Naive thymus-derived CD8-positive, alpha-beta T cell (primary cell): Measurements from ENCODE around the gene TSPAN9. TPM values are rescaled to one million over a fixed set of nuclear protein-coding genes. Genes with fewer than 3 reads are reported as not detected.
A peak's percentile ranks its signal among the peaks of the same experiment; 100 is the strongest.

Source experiments
- ATAC-seq, 2 donors: fragments of 150-1000 bp; cut with Tn5 transposase in 1 of 2; sonication (Bioruptor Pico), chemical (Tn5 transposase) in 1 of 2; 1 replicate in 1 of 2; 2 replicates in 1 of 2; pipeline ENCODE4 v1.10.0; 2021; ENCODE audit warnings: mild to moderate bottlenecking in 2 of 2, moderate library complexity in 2 of 2
- POLR2A ChIA-PET: fragments of 350-600 bp; sonication (Branson Sonifier 250); formaldehyde crosslinking; loops from one replicate; lab custom pipeline; 2021; ENCODE audit warnings: antibody characterized with exemption; lab: Charles Lee
- DNase-seq, 10 donors: peaks; one replicate each; pipeline versions ENCODE4 v3.0.0 to v3.0.0-alpha.2; 2020 to 2022
- H3K27ac Mint-ChIP-seq, 10 donors: one replicate each; pipeline ENCODE4 v1.8.0; 2020 to 2022; ENCODE audit warnings: mild to moderate bottlenecking in 10 of 10, mixed read lengths in 10 of 10, moderate library complexity in 4 of 10, inconsistent platforms in 1 of 10
- H3K27me3 Mint-ChIP-seq, 5 donors: one replicate each; pipeline ENCODE4 v1.8.0; 2021 to 2022; ENCODE audit warnings: mixed read lengths in 5 of 5
- H3K36me3 Mint-ChIP-seq, 3 donors: one replicate each; pipeline ENCODE4 v1.8.0; 2020 to 2022; ENCODE audit warnings: mixed read lengths in 3 of 3, mild to moderate bottlenecking in 2 of 3, inconsistent platforms in 1 of 3
- H3K4me1 Mint-ChIP-seq, 4 donors: one replicate each; pipeline ENCODE4 v1.8.0; 2021 to 2022; ENCODE audit warnings: mixed read lengths in 4 of 4
- H3K4me3 Mint-ChIP-seq, 10 donors: one replicate each; pipeline ENCODE4 v1.8.0; 2020 to 2022; ENCODE audit warnings: mild to moderate bottlenecking in 10 of 10, mixed read lengths in 10 of 10, moderate library complexity in 6 of 10, inconsistent platforms in 1 of 10
- H3K9me3 Mint-ChIP-seq, 9 donors: one replicate each; pipeline ENCODE4 v1.8.0; 2020 to 2022; ENCODE audit warnings: mixed read lengths in 9 of 9, mild to moderate bottlenecking in 3 of 9, inconsistent platforms in 1 of 9, moderate library complexity in 1 of 9
- polyA plus RNA-seq, 3 donors: library from polyadenylated mRNA; unstranded; fragments of 300-500 nt; fragmentation: Illumina TruSeq; gene quantifications; one replicate each; pipeline ENCODE4 v1.2.3, GENCODE V29; 2021
- total RNA-seq, 8 experiments: library from RNA in 2 of 8; stranded (reverse) in 2 of 8; gene quantifications; one replicate each; pipeline ENCODE4 v1.2.3 and lab custom pipeline; 2021 to 2026

Gene TSPAN9
- total and polyA plus RNA-seq, 5 experiments from 2014 or later, result 0.65 to 1.2 TPM; not detected in 3

GRCh38 chr12:3038926-3039510 is 38.2 kb upstream of the TSPAN9 start:
- H3K36me3 Mint-ChIP-seq, result no peaks in the 10 kb centered on the region
- H3K9me3 Mint-ChIP-seq, result no peaks in the 10 kb centered on the region
- ATAC-seq, result no peak
- H3K27ac Mint-ChIP-seq, result no peak overlapping the region
- no peak for DNase-seq
- H3K4me3 Mint-ChIP-seq, result no peak overlapping the region
- POLR2A ChIA-PET, result no interaction called here
- H3K27me3 Mint-ChIP-seq, result peaks cover 9 to 34% (median 16%) of the 10 kb centered on the region in 5 donors
- peaks cover 0 to 13% (median 0%) of the 10 kb centered on the region in 4 donors for H3K4me1 Mint-ChIP-seq

GRCh38 chr12:3040026-3040656 is 37.0 kb upstream of the TSPAN9 start:
- Mint-ChIP-seq H3K4me3 (no peak overlapping the region), H3K27ac (peak overlapping the region in 1 of 10 donors; percentile 16), H3K36me3 (no peaks in the 10 kb centered on the region), H3K4me1 (peaks cover 0 to 13% (median 0%) of the 10 kb centered on the region in 4 donors), H3K27me3 (peaks cover 12 to 45% (median 18%) of the 10 kb centered on the region in 5 donors), H3K9me3 (no peaks in the 10 kb centered on the region)
- ATAC-seq, result no peak
- POLR2A ChIA-PET, result no interaction called here
- DNase-seq, result peak in 1 of 10 donors; percentile 57

GRCh38 chr12:3040663-3041544 is 36.3 kb upstream of the TSPAN9 start:
- Mint-ChIP-seq H3K4me3 (no peak overlapping the region), H3K4me1 (peaks cover 0 to 13% (median 0%) of the 10 kb centered on the region in 4 donors), H3K9me3 (no peaks in the 10 kb centered on the region), H3K27ac (no peak overlapping the region), H3K36me3 (no peaks in the 10 kb centered on the region), H3K27me3 (peaks cover 13 to 47% (median 18%) of the 10 kb centered on the region in 5 donors)
- ATAC-seq (no peak), DNase-seq (peak in 1 of 10 donors; percentile 47)
- POLR2A ChIA-PET, result no interaction called here

GRCh38 chr12:3041558-3042164 is 35.5 kb upstream of the TSPAN9 start:
- H3K27me3 Mint-ChIP-seq, result peaks cover 13 to 47% (median 18%) of the 10 kb centered on the region in 5 donors
- H3K4me3 Mint-ChIP-seq, result no peak overlapping the region
- DNase-seq, result peak in 7 of 10 donors; percentile 8 to 40 (median 30)
- H3K27ac Mint-ChIP-seq, result no peak overlapping the region
- POLR2A ChIA-PET, result no interaction called here
- no peaks in the 10 kb centered on the region for H3K9me3 Mint-ChIP-seq
- ATAC-seq, result peak; percentile 65 to 80
- peaks cover 0 to 13% (median 0%) of the 10 kb centered on the region in 4 donors for H3K4me1 Mint-ChIP-seq
- no peaks in the 10 kb centered on the region for H3K36me3 Mint-ChIP-seq

GRCh38 chr12:3042394-3042793 is 34.8 kb upstream of the TSPAN9 start:
- Mint-ChIP-seq H3K27me3 (peaks cover 13 to 47% (median 18%) of the 10 kb centered on the region in 5 donors), H3K36me3 (no peaks in the 10 kb centered on the region), H3K27ac (no peak overlapping the region), H3K9me3 (no peaks in the 10 kb centered on the region), H3K4me1 (peaks cover 0 to 13% (median 0%) of the 10 kb centered on the region in 4 donors), H3K4me3 (no peak overlapping the region)
- peak in 1 of 10 donors; percentile 34 for DNase-seq
- POLR2A ChIA-PET, result no interaction called here
- ATAC-seq, result no peak

- Mint-ChIP-seq H3K9me3 (no peaks in the 10 kb centered on the region), H3K27ac (no peak overlapping the region), H3K4me3 (no peak overlapping the region), H3K36me3 (no peaks in the 10 kb centered on the region), H3K4me1 (peaks cover 0 to 13% (median 0%) of the 10 kb centered on the region in 4 donors), H3K27me3 (peaks cover 13 to 47% (median 18%) of the 10 kb centered on the region in 5 donors)
- DNase-seq (no peak), ATAC-seq (no peak)
- POLR2A ChIA-PET, result no interaction called here
These were observed 34.4 kb upstream of the TSPAN9 start for GRCh38 chr12:3042826-3043225.

GRCh38 chr12:3043406-3043805 is 33.8 kb upstream of the TSPAN9 start:
- H3K4me3 Mint-ChIP-seq, result no peak overlapping the region
- H3K36me3 Mint-ChIP-seq, result no peaks in the 10 kb centered on the region
- peaks cover 13 to 47% (median 18%) of the 10 kb centered on the region in 5 donors for H3K27me3 Mint-ChIP-seq
- POLR2A ChIA-PET, result no interaction called here
- no peak for DNase-seq
- H3K27ac Mint-ChIP-seq, result no peak overlapping the region
- ATAC-seq, result no peak
- no peaks in the 10 kb centered on the region for H3K9me3 Mint-ChIP-seq
- peaks cover 0 to 13% (median 0%) of the 10 kb centered on the region in 4 donors for H3K4me1 Mint-ChIP-seq

GRCh38 chr12:3044141-3044630 is 33.0 kb upstream of the TSPAN9 start:
- no peak overlapping the region for H3K4me3 Mint-ChIP-seq
- peaks cover 0 to 13% (median 0%) of the 10 kb centered on the region in 4 donors for H3K4me1 Mint-ChIP-seq
- POLR2A ChIA-PET, result no interaction called here
- no peak for ATAC-seq
- H3K27me3 Mint-ChIP-seq, result peaks cover 13 to 50% (median 18%) of the 10 kb centered on the region in 5 donors
- no peaks in the 10 kb centered on the region for H3K9me3 Mint-ChIP-seq
- H3K27ac Mint-ChIP-seq, result no peak overlapping the region
- DNase-seq, result no peak
- no peaks in the 10 kb centered on the region for H3K36me3 Mint-ChIP-seq

GRCh38 chr12:3045494-3045893 is 31.7 kb upstream of the TSPAN9 start:
- peak overlapping the region in 1 of 10 donors; percentile 34 for H3K27ac Mint-ChIP-seq
- H3K4me1 Mint-ChIP-seq, result peaks cover 0 to 25% (median 2%) of the 10 kb centered on the region in 4 donors
- H3K4me3 Mint-ChIP-seq, result no peak overlapping the region
- DNase-seq (no peak), ATAC-seq (no peak)
- H3K27me3 Mint-ChIP-seq, result peaks cover 14 to 53% (median 21%) of the 10 kb centered on the region in 5 donors
- POLR2A ChIA-PET, result no interaction called here
- H3K36me3 Mint-ChIP-seq, result no peaks in the 10 kb centered on the region
- H3K9me3 Mint-ChIP-seq, result no peaks in the 10 kb centered on the region

GRCh38 chr12:3045989-3046388 is 31.2 kb upstream of the TSPAN9 start:
- Mint-ChIP-seq H3K36me3 (no peaks in the 10 kb centered on the region), H3K4me1 (peaks cover 0 to 25% (median 2%) of the 10 kb centered on the region in 4 donors), H3K4me3 (no peak overlapping the region), H3K27me3 (peaks cover 14 to 58% (median 22%) of the 10 kb centered on the region in 5 donors), H3K9me3 (no peaks in the 10 kb centered on the region), H3K27ac (no peak overlapping the region)
- POLR2A ChIA-PET, result no interaction called here
- DNase-seq (no peak), ATAC-seq (no peak)

- POLR2A ChIA-PET, result no interaction called here
- DNase-seq, result no peak
- peaks cover 14 to 63% (median 26%) of the 10 kb centered on the region in 5 donors for H3K27me3 Mint-ChIP-seq
These were observed 30.6 kb upstream of the TSPAN9 start for GRCh38 chr12:3046441-3047200.

GRCh38 chr12:3047961-3048360 is 29.2 kb upstream of the TSPAN9 start:
- H3K27me3 Mint-ChIP-seq, result peaks cover 11 to 53% (median 22%) of the 10 kb centered on the region in 5 donors
- H3K4me1 Mint-ChIP-seq, result peaks cover 0 to 14% (median 2%) of the 10 kb centered on the region in 4 donors
- POLR2A ChIA-PET, result no interaction called here
- no peaks in the 10 kb centered on the region for H3K9me3 Mint-ChIP-seq
- no peaks in the 10 kb centered on the region for H3K36me3 Mint-ChIP-seq
- no peak for DNase-seq
- H3K27ac Mint-ChIP-seq, result no peak overlapping the region
- no peak overlapping the region for H3K4me3 Mint-ChIP-seq
- no peak for ATAC-seq

More at GRCh38 chr12:3046441-3047200, 30.6 kb upstream of the TSPAN9 start:
- Mint-ChIP-seq H3K27ac (no peak overlapping the region), H3K9me3 (no peaks in the 10 kb centered on the region), H3K36me3 (no peaks in the 10 kb centered on the region), H3K4me1 (peaks cover 0 to 24% (median 2%) of the 10 kb centered on the region in 4 donors), H3K4me3 (no peak overlapping the region)
- no peak for ATAC-seq
